Activated naive CD4-positive, alpha-beta T cell treated with anti-CD3 and anti-CD28 coated beads for 36 hours (primary cell): ENCODE data around the gene BDH1. TPM values are rescaled to one million over a fixed set of nuclear protein-coding genes. Genes with fewer than 3 reads are reported as not detected.

Experiments used
- CTCF ChIA-PET: fragments of 350-600 bp; sonication (Branson Sonifier 250); formaldehyde crosslinking; loops from one replicate; lab custom pipeline; 2021; ENCODE audit warnings: antibody characterized with exemption; lab: Charles Lee
- DNase-seq: peaks from one replicate; pipeline ENCODE4 v3.0.0-alpha.2; 2020
- H3K27ac Mint-ChIP-seq: one replicate; pipeline ENCODE4 v1.8.0; 2021; ENCODE audit warnings: mild to moderate bottlenecking, mixed read lengths
- H3K27me3 Mint-ChIP-seq: one replicate; pipeline ENCODE4 v1.8.0; 2021; ENCODE audit warnings: low read depth, mixed read lengths
- H3K36me3 Mint-ChIP-seq: one replicate; pipeline ENCODE4 v1.8.0; 2021; ENCODE audit warnings: low read depth, mixed read lengths
- H3K4me1 Mint-ChIP-seq: one replicate; pipeline ENCODE4 v1.8.0; 2021; ENCODE audit warnings: low read depth, mixed read lengths
- H3K4me3 Mint-ChIP-seq: one replicate; pipeline ENCODE4 v1.8.0; 2021; ENCODE audit warnings: mild to moderate bottlenecking, moderate library complexity, mixed read lengths
- H3K9me3 Mint-ChIP-seq: one replicate; pipeline ENCODE4 v1.8.0; 2021; ENCODE audit warnings: mixed read lengths
- intact Hi-C: fragments of 100-400 bp; cut with micrococcal nuclease; formaldehyde crosslinking; loops from one replicate; pipeline ENCODE4 v1.15.1; 2023
- total RNA-seq, 2 experiments: library from RNA; stranded (reverse); gene quantifications; one replicate each; pipeline ENCODE4 v1.2.3, GENCODE V29; 2021

The BDH1 gene
- total RNA-seq, 2 experiments from 2014 or later = 70.7 to 71.2 TPM

DNA sequence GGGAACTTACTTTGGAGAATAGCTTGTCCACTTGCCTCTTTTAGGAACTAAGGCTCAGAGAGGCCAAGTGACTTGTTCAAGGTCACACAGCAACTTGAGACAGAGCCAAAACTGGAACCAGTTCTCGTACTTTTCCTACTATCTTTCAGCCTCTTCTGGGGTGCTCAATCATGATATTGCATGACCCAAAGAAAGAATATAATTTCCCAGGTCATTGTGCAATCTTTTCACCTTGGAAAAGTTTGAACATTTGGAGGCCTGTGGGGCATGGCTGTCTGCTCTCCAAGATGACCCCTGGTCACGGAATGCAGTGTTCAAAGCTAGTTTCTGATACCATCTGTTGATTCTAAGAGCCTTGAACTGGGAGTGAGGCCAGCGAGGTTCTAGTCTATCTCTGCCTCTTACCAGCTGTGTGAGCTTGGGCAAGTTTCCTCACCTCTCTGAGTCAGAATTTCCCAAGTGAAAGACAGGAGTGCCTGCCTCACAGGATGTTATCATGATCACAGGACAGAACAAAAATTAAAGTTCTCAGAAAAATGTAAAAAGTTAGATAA is 89.7 kb downstream of the BDH1 start:
- H3K4me3 Mint-ChIP-seq = no peak overlapping the region
- no peak overlapping the region for H3K27ac Mint-ChIP-seq
- H3K27me3 Mint-ChIP-seq = peaks cover 26% of the 10 kb centered on the region
- no peaks in the 10 kb centered on the region for H3K36me3 Mint-ChIP-seq
- intact Hi-C loops = no loop called here
- peaks cover 44% of the 10 kb centered on the region for H3K4me1 Mint-ChIP-seq
- peak; percentile 57 for DNase-seq
- no peaks in the 10 kb centered on the region for H3K9me3 Mint-ChIP-seq
- CTCF ChIA-PET = interaction anchor here (0.6 to 2.1 kb wide), 2 partner anchors 64 to 209 kb away, joined by 5 to 6 read pairs; no protein-coding TSS in a partner anchor

GRCh38 chr3:197465197-197465995 is 90.4 kb downstream of the BDH1 start:
- intact Hi-C loops = no loop called here
- H3K27me3 Mint-ChIP-seq = peaks cover 26% of the 10 kb centered on the region
- CTCF ChIA-PET = interaction anchor here (0.6 kb wide), 1 partner anchor 63 kb away, joined by 6 read pairs; no protein-coding TSS in a partner anchor
- H3K4me1 Mint-ChIP-seq = peaks cover 44% of the 10 kb centered on the region
- H3K4me3 Mint-ChIP-seq = no peak overlapping the region
- DNase-seq = no peak
- H3K36me3 Mint-ChIP-seq = no peaks in the 10 kb centered on the region
- no peaks in the 10 kb centered on the region for H3K9me3 Mint-ChIP-seq
- H3K27ac Mint-ChIP-seq = no peak overlapping the region

GRCh38 chr3:197464794-197465193 is 91.0 kb downstream of the BDH1 start:
- H3K4me1 Mint-ChIP-seq = peaks cover 44% of the 10 kb centered on the region
- no peaks in the 10 kb centered on the region for H3K9me3 Mint-ChIP-seq
- no peak for DNase-seq
- no peaks in the 10 kb centered on the region for H3K36me3 Mint-ChIP-seq
- no peak overlapping the region for H3K4me3 Mint-ChIP-seq
- H3K27ac Mint-ChIP-seq = no peak overlapping the region
- intact Hi-C loops = loop anchor here (5.0 kb wide), 1 partner anchor 38 kb away; no protein-coding TSS in a partner anchor
- peaks cover 26% of the 10 kb centered on the region for H3K27me3 Mint-ChIP-seq
- CTCF ChIA-PET = no interaction called here

DNA sequence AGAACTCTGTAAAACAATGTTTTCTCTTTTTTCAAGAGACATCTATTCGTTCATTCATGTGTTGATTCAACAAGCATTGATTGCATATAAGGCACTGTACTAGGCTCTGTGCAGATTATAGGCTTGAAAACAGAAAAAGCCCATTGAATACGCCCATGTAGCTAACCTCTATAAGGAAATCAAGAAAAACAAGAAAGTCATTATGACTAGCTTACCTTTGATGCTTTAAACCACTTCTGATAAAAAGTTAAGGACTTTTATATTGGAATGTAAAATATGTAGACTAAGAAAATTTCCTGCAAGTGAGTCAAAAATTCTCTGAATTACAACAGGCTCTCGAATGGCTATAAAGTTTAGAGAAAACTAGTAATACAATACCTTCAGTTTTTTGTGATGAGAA is 92.5 kb downstream of the BDH1 start:
- H3K9me3 Mint-ChIP-seq = no peaks in the 10 kb centered on the region
- H3K4me1 Mint-ChIP-seq = peaks cover 44% of the 10 kb centered on the region
- H3K4me3 Mint-ChIP-seq = no peak overlapping the region
- peaks cover 17% of the 10 kb centered on the region for H3K27me3 Mint-ChIP-seq
- CTCF ChIA-PET = interaction anchor here (0.5 to 1.0 kb wide), 3 partner anchors 46 to 232 kb away, joined by 3 read pairs; no protein-coding TSS in a partner anchor
- intact Hi-C loops = loop anchor here (5.0 kb wide), 1 partner anchor 39 kb away; no protein-coding TSS in a partner anchor
- H3K27ac Mint-ChIP-seq = peak overlapping the region; percentile 8
- no peak for DNase-seq
- no peaks in the 10 kb centered on the region for H3K36me3 Mint-ChIP-seq

- CTCF ChIA-PET = interaction anchor here (0.5 to 1.0 kb wide), 2 partner anchors 47 to 233 kb away, joined by 3 read pairs; no protein-coding TSS in a partner anchor
- peaks cover 44% of the 10 kb centered on the region for H3K4me1 Mint-ChIP-seq
- H3K4me3 Mint-ChIP-seq = no peak overlapping the region
- intact Hi-C loops = loop anchor here (5.0 kb wide), 1 partner anchor 39 kb away; no protein-coding TSS in a partner anchor
- no peak for DNase-seq
- H3K9me3 Mint-ChIP-seq = no peaks in the 10 kb centered on the region
- no peak overlapping the region for H3K27ac Mint-ChIP-seq
- H3K27me3 Mint-ChIP-seq = peaks cover 12% of the 10 kb centered on the region
- no peaks in the 10 kb centered on the region for H3K36me3 Mint-ChIP-seq
Measured at GRCh38 chr3:197462808-197463207, 93.0 kb downstream of the BDH1 start.

GRCh38 chr3:197460639-197461038 is 95.1 kb downstream of the BDH1 start:
- Mint-ChIP-seq H3K4me1 (peaks cover 34% of the 10 kb centered on the region), H3K9me3 (no peaks in the 10 kb centered on the region), H3K36me3 (no peaks in the 10 kb centered on the region), H3K27me3 (peaks cover 5% of the 10 kb centered on the region), H3K27ac (no peak overlapping the region), H3K4me3 (no peak overlapping the region)
- DNase-seq = no peak
- CTCF ChIA-PET = interaction anchor here (0.6 to 0.7 kb wide), 2 partner anchors 108 to 285 kb away, joined by 3 read pairs; no protein-coding TSS in a partner anchor
- intact Hi-C loops = loop anchor here (5.0 kb wide), 1 partner anchor 42 kb away; no protein-coding TSS in a partner anchor

DNA sequence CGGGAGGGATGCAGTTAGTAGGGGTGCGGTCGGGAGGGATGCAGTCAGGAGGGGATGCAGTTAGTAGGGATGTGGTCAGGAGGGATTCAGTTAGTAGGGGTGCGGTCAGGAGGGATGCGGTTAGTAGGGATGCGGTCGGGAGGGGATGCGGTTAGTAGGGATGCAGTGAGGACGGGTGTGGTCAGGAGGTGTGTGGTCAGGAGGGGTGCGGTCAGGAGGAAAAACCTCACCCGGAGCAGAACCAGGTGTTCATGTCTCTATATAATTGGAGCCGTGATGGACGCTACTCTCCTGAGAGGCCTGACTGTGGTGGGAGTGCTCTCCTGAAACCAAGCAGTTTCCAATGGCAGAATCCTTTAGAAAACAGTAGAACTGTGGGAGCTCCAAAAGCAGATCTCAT is 95.8 kb downstream of the BDH1 start:
- DNase-seq = no peak
- H3K9me3 Mint-ChIP-seq = no peaks in the 10 kb centered on the region
- H3K27ac Mint-ChIP-seq = no peak overlapping the region
- H3K27me3 Mint-ChIP-seq = peaks cover under 1% of the 10 kb centered on the region
- H3K4me1 Mint-ChIP-seq = peaks cover 35% of the 10 kb centered on the region
- intact Hi-C loops = loop anchor here (5.0 kb wide), 1 partner anchor 42 kb away; no protein-coding TSS in a partner anchor
- H3K4me3 Mint-ChIP-seq = no peak overlapping the region
- CTCF ChIA-PET = interaction anchor here (0.6 kb wide), 1 partner anchor 109 kb away, joined by 3 read pairs; no protein-coding TSS in a partner anchor
- H3K36me3 Mint-ChIP-seq = no peaks in the 10 kb centered on the region

Other genes starting within 250 kb of the BDH1 start
- 10 to 100 TPM; 20.8 to 22.0 TPM for gene RUBCN, start 180.9 kb upstream of the BDH1 start, total RNA-seq
- 10 to 100 TPM; 25.1 to 27.6 TPM for gene FYTTD1, start 193.9 kb upstream of the BDH1 start, total RNA-seq
- gene LRCH3, start 235.3 kb upstream of the BDH1 start, total RNA-seq = 10 to 100 TPM; 30.8 to 36.0 TPM